ENCODE data around the gene PDGFD.

Gene PDGFD

GRCh38 chr11:104142698-104143097 lies 21.2 kb downstream of the PDGFD start:
- no peak for DNase-seq

GRCh38 chr11:104136861-104137260 lies 27.1 kb downstream of the PDGFD start:
- DNase-seq: no peak

- DNase-seq: no peak
Observed at GRCh38 chr11:104134745-104135144, 29.2 kb downstream of the PDGFD start.

GRCh38 chr11:104130161-104130560 lies 33.8 kb downstream of the PDGFD start:
- DNase-seq: no peak

- DNase-seq: no peak
Observed at GRCh38 chr11:104129145-104129544, 34.8 kb downstream of the PDGFD start.

GRCh38 chr11:104127828-104128227 lies 36.1 kb downstream of the PDGFD start:
- no peak for DNase-seq

GRCh38 chr11:104126464-104126863 lies 37.5 kb downstream of the PDGFD start:
- no peak for DNase-seq

GRCh38 chr11:104124979-104125378 lies 39.0 kb downstream of the PDGFD start:
- no peak for DNase-seq

- DNase-seq: no peak
Observed at GRCh38 chr11:104122836-104123235, 41.1 kb downstream of the PDGFD start.

- DNase-seq: no peak
Observed at GRCh38 chr11:104122011-104122635, 41.8 kb downstream of the PDGFD start.

- DNase-seq: no peak
Observed at GRCh38 chr11:104120493-104121137, 43.3 kb downstream of the PDGFD start.

- no peak for DNase-seq
Observed at GRCh38 chr11:104118105-104118744, 45.7 kb downstream of the PDGFD start.

- no peak for DNase-seq
Observed at GRCh38 chr11:104113541-104113940, 50.4 kb downstream of the PDGFD start.

- no peak for DNase-seq
Observed at GRCh38 chr11:104106136-104106754, 57.7 kb downstream of the PDGFD start.

GRCh38 chr11:104105155-104105554 lies 58.8 kb downstream of the PDGFD start:
- DNase-seq: no peak

- no peak for DNase-seq
Observed at GRCh38 chr11:104104664-104105063, 59.3 kb downstream of the PDGFD start.

- DNase-seq: no peak
Observed at GRCh38 chr11:104104201-104104600, 59.7 kb downstream of the PDGFD start.

- DNase-seq: no peak
Observed at GRCh38 chr11:104098555-104098954, 65.4 kb downstream of the PDGFD start.

GRCh38 chr11:104098132-104098531 lies 65.8 kb downstream of the PDGFD start:
- no peak for DNase-seq

- no peak for DNase-seq
Observed at GRCh38 chr11:104096900-104097299, 67.0 kb downstream of the PDGFD start.

GRCh38 chr11:104095791-104096190 lies 68.2 kb downstream of the PDGFD start:
- no peak for DNase-seq

GRCh38 chr11:104094576-104094975 lies 69.4 kb downstream of the PDGFD start:
- no peak for DNase-seq

- DNase-seq: no peak
Observed at GRCh38 chr11:104093426-104094280, 70.3 kb downstream of the PDGFD start.
